H1 (cell line): Measurements from ENCODE around the gene NEDD1. TPM values are rescaled to one million over a fixed set of nuclear protein-coding genes. Genes with fewer than 3 reads are reported as not detected.

ENCODE experiments used
- CBX8 ChIP-seq: fragments of 300-800, 300-1000 bp; sonication (generic); IDR thresholded peaks from 2 replicates; pipeline ENCODE4 v1.7.1; 2016; ENCODE audit warnings: low read depth, low read length, borderline replicate concordance
- CHD7 ChIP-seq: fragments of 300-600 bp; sonication (generic); IDR thresholded peaks from 2 replicates; pipeline ENCODE4 v1.7.1; 2012; ENCODE audit warnings: low read length, moderate library complexity, mild to moderate bottlenecking, inconsistent platforms; ENCODE audit not compliant: insufficient replicate concordance
- E2F6 ChIP-seq: IDR thresholded peaks from 2 replicates; pipeline ENCODE4 v1.6.1; 2012; ENCODE audit warnings: inconsistent platforms
- JUN ChIP-seq: IDR thresholded peaks from 2 replicates; pipeline ENCODE4 v1.6.1; 2011; ENCODE audit warnings: low read depth, mild to moderate bottlenecking, improper control_type of control experiment, low read length
- KDM4A ChIP-seq: IDR thresholded peaks from one replicate; pipeline ENCODE4 v1.7.1; 2012; ENCODE audit warnings: low read depth, mild to moderate bottlenecking, moderate library complexity, low read length, inconsistent platforms; ENCODE audit not compliant: severe bottlenecking
- POLR2A ChIP-seq, 2 experiments: IDR thresholded peaks; 1 replicate in 1 of 2; 2 replicates in 1 of 2; pipeline ENCODE4 v1.6.1; 2011; ENCODE audit warnings: low read depth in 2 of 2, low read length in 2 of 2, mild to moderate bottlenecking in 2 of 2; ENCODE audit errors: control extremely low read depth in 1 of 2
- RBBP5 ChIP-seq: IDR thresholded peaks from 2 replicates; pipeline ENCODE4 v1.7.1; 2012; ENCODE audit warnings: low read depth, mild to moderate bottlenecking, inconsistent platforms, low read length, moderate library complexity, borderline replicate concordance
- SAP30 ChIP-seq: fragments of 300-600 bp; sonication (generic); IDR thresholded peaks from 2 replicates; pipeline ENCODE4 v1.7.1; 2012; ENCODE audit warnings: low read length, moderate library complexity, mild to moderate bottlenecking, inconsistent platforms; ENCODE audit not compliant: insufficient read depth, insufficient replicate concordance
- SIRT6 ChIP-seq: IDR thresholded peaks from one replicate; pipeline ENCODE4 v1.7.1; 2012; ENCODE audit warnings: low read length, inconsistent platforms
- SP1 ChIP-seq: IDR thresholded peaks from 2 replicates; pipeline ENCODE4 v1.6.1; 2011; ENCODE audit warnings: low read depth, low read length
- SUZ12 ChIP-seq: fragments of 200-600 bp; sonication (generic); IDR thresholded peaks from 2 replicates; pipeline ENCODE4 v1.6.1; 2012; ENCODE audit warnings: mild to moderate bottlenecking, inconsistent platforms, low read length, moderate library complexity, mixed read lengths
- TBP ChIP-seq: IDR thresholded peaks from 2 replicates; pipeline ENCODE4 v1.6.1; 2011; ENCODE audit warnings: low read depth, low read length, improper control_type of control experiment
- polyA plus RNA-seq, 7 experiments: library from polyadenylated mRNA; depleted of rRNA in 3 of 7; stranded (reverse) in 5 of 7; unstranded in 2 of 7; fragments of >200 nt in 5 of 7; fragments of 200-250 nt in 2 of 7; gene quantifications; 1 replicate in 5 of 7; 2 replicates in 1 of 7; 4 replicates in 1 of 7; pipeline versions ENCODE4 v1.2.1 to v1.2.3, GENCODE V29; 2011 to 2013; ENCODE audit warnings: missing spikeins in 2 of 7, mixed read lengths in 2 of 7
- total RNA-seq: library from RNA; stranded (reverse); fragmentation: NEBNext Ultra II Directional; extraction: Animal tissue kit (Norgen Biotek cat#: 25700); gene quantifications from 2 replicates; pipeline ENCODE4 v1.2.1, GENCODE V29; 2021

The NEDD1 gene
- total and polyA plus RNA-seq, 2 of the 8 experiments (the other 6 are each of a cell fraction or from before 2014, with no cell fraction given) = 9.0 to 26.6 TPM

- TF ChIP-seq CHD7 (no peak), POLR2A (IDR thresholded peaks at IDR 0.05; ENCODE audit: control extremely low read depth in 1 of 2, low read depth in 2 of 2, low read length in 2 of 2) (no peak), SUZ12 (no peak), RBBP5 (no peak), SP1 (no peak), SIRT6 (no peak), TBP (no peak), CBX8 (no peak), KDM4A (no peak), E2F6 (no peak), JUN (no peak), SAP30 (no peak)
Measured at GRCh38 chr12:96892104-96892503, 15.0 kb upstream of the NEDD1 start (continued).
